GM12878 (cell line): Measurements from ENCODE around the gene MAP4K4. TPM values are rescaled to one million over a fixed set of nuclear protein-coding genes. Genes with fewer than 3 reads are reported as not detected.
A peak's percentile ranks its signal among the peaks of the same experiment; 100 is the strongest.

Experiments
- ATAC-seq: fragments of 200-7000 bp; cut with Tn5 transposase; 3 replicates; pipeline ENCODE4 v1.9.1; 2020; ENCODE audit warnings: mild to moderate bottlenecking, moderate library complexity
- BruUV-seq: library from RNA; stranded (reverse); fragments of 400-500 nt; replicated peaks from 2 replicates; lab custom pipeline; 2021; lab: Mats Ljungman, UMichigan
- CTCF ChIA-PET: fragments of 300-600 bp; sonication (Branson Sonifier 250); formaldehyde crosslinking; extraction: SDS; loops from one replicate; lab custom pipeline; 2021; ENCODE audit warnings: inconsistent platforms; lab: Yijun Ruan, JAX
- POLR2A ChIA-PET: fragments of 350-600 bp; formaldehyde crosslinking; extraction: SDS; loops from one replicate; lab custom pipeline; 2021; ENCODE audit warnings: inconsistent platforms; lab: Charles Lee
- RAD21 ChIA-PET: fragments of 300-600 bp; sonication (Branson Sonifier 250); formaldehyde crosslinking; loops from one replicate; lab custom pipeline; 2023; ENCODE audit warnings: antibody characterized with exemption; ENCODE audit not compliant: unreplicated experiment; lab: Charles Lee
- SMC1A ChIA-PET: fragments of 300-600 bp; sonication (Branson Sonifier 250); formaldehyde crosslinking; loops from one replicate; lab custom pipeline; 2023; ENCODE audit not compliant: unreplicated experiment, uncharacterized antibody; lab: Charles Lee
- DNase-seq: peaks from one replicate; pipeline ENCODE4 v3.0.0-alpha.2; 2011; ENCODE audit warnings: low read depth, low spot score
- FAIRE-seq: peaks from 3 replicates; lab custom pipeline; 2011; peaks lifted over from hg19 to GRCh38; lab: Jason Lieb, UNC
- H2AFZ ChIP-seq: 2 replicates; pipeline ENCODE4 v1.6.0; 2011; ENCODE audit warnings: low read depth, low read length, control low read depth; ENCODE audit not compliant: control insufficient read depth
- H3K27ac ChIP-seq: 2 replicates; pipeline ENCODE4 v1.5.1; 2011; ENCODE audit warnings: control low read depth; ENCODE audit not compliant: control insufficient read depth, insufficient read depth
- H3K27me3 ChIP-seq, 2 experiments: replicated peaks in 1 of 2; 2 replicates each; pipeline versions ENCODE4 v1.6.0 to v1.6.1; 2011; ENCODE audit warnings: low read length in 1 of 2; ENCODE audit not compliant: control insufficient read depth in 2 of 2, insufficient read depth in 2 of 2
- H3K36me3 ChIP-seq, 2 experiments: 2 replicates each; pipeline ENCODE4 v1.5.1; 2011; ENCODE audit warnings: low read length in 1 of 2; ENCODE audit not compliant: control insufficient read depth in 2 of 2, insufficient read depth in 2 of 2
- H3K4me1 ChIP-seq: 2 replicates; pipeline ENCODE4 v1.6.1; 2011; ENCODE audit warnings: mild to moderate bottlenecking, low read length, moderate library complexity, mixed read lengths; ENCODE audit not compliant: control insufficient read depth, insufficient read depth
- H3K4me2 ChIP-seq: 2 replicates; pipeline ENCODE4 v1.6.0; 2011; ENCODE audit warnings: control low read depth; ENCODE audit not compliant: control insufficient read depth, insufficient read depth
- H3K4me3 ChIP-seq: fragments of 200-600 bp; sonication (generic); 2 replicates; pipeline ENCODE4 v1.5.1; 2016
- H3K79me2 ChIP-seq: 2 replicates; pipeline ENCODE4 v1.6.0; 2011; ENCODE audit warnings: low read length; ENCODE audit not compliant: control insufficient read depth, insufficient read depth
- H3K9ac ChIP-seq: 2 replicates; pipeline ENCODE4 v1.8.0; 2011; ENCODE audit warnings: low read length, control low read depth, mixed read lengths; ENCODE audit not compliant: control insufficient read depth, insufficient read depth
- H3K9me3 ChIP-seq: replicated peaks from 3 replicates; pipeline ENCODE4 v1.5.1; 2011; ENCODE audit warnings: mild to moderate bottlenecking, low read length; ENCODE audit not compliant: control insufficient read depth, insufficient read depth
- H4K20me1 ChIP-seq: 2 replicates; pipeline ENCODE4 v1.6.0; 2011; ENCODE audit not compliant: control insufficient read depth, insufficient read depth
- BACH1 ChIP-seq: fragments of 450-650 bp; IDR thresholded peaks from 2 replicates; pipeline ENCODE4 v1.6.1; 2017; ENCODE audit warnings: mild to moderate bottlenecking, borderline replicate concordance
- CREB1 ChIP-seq: IDR thresholded peaks from 2 replicates; pipeline ENCODE4 v1.6.1; 2012; ENCODE audit warnings: low read depth, mild to moderate bottlenecking, inconsistent platforms
- EP300 ChIP-seq, 2 experiments: fragments of 150-350 bp in 1 of 2; IDR thresholded peaks; 2 replicates each; pipeline ENCODE4 v1.6.1; 2011 to 2012; ENCODE audit warnings: low read depth in 2 of 2, low read length in 2 of 2, borderline replicate concordance in 1 of 2, improper control_type of control experiment in 1 of 2, inconsistent platforms in 1 of 2; ENCODE audit not compliant: control insufficient read depth in 1 of 2
- ESRRA ChIP-seq: IDR thresholded peaks from 2 replicates; pipeline ENCODE4 v1.6.1; 2012; ENCODE audit warnings: mild to moderate bottlenecking, low read length, improper control_type of control experiment
- IRF5 ChIP-seq: fragments of 450-650 bp; IDR thresholded peaks from 2 replicates; pipeline ENCODE4 v1.6.1; 2017; ENCODE audit warnings: borderline replicate concordance
- PAX8 ChIP-seq: fragments of 450-650 bp; IDR thresholded peaks from 2 replicates; pipeline ENCODE4 v1.6.1; 2017; ENCODE audit warnings: mild to moderate bottlenecking, moderate library complexity
- RAD51 ChIP-seq: fragments of 450-650 bp; IDR thresholded peaks from 2 replicates; pipeline ENCODE4 v1.6.1; 2016; ENCODE audit warnings: moderate library complexity, mild to moderate bottlenecking, inconsistent platforms
- RCOR1 ChIP-seq: conservative IDR thresholded peaks from 2 replicates; pipeline ENCODE4 v1.6.1; 2012; ENCODE audit warnings: low read depth, low read length, improper control_type of control experiment
- RELB ChIP-seq: fragments of 450-650 bp; IDR thresholded peaks from 2 replicates; pipeline ENCODE4 v1.6.1; 2017; ENCODE audit warnings: low read depth, mild to moderate bottlenecking, moderate library complexity
- ZBTB33 ChIP-seq: fragments of 450-650 bp; IDR thresholded peaks from 2 replicates; pipeline ENCODE4 v1.6.1; 2017; ENCODE audit warnings: mild to moderate bottlenecking
- WGBS: methylation state at CpG from one replicate; pipeline ENCODE4 v1.1.6; 2016; ENCODE audit warnings: low lambda C conversion rate; ENCODE audit not compliant: insufficient replicate concordance, insufficient coverage; ENCODE audit errors: missing lambda C conversion rate; 5-methylcytosine and 5-hydroxymethylcytosine counted together
- in situ Hi-C: fragments of 300-500 bp; cut with MboI; formaldehyde crosslinking; loops from 9 replicates; pipeline ENCODE4 v1.14.3; 2018; ENCODE audit warnings: mixed read lengths
- intact Hi-C: fragments of 100-400 bp; cut with micrococcal nuclease; formaldehyde crosslinking; loops from one replicate; pipeline ENCODE4 v1.14.2; 2022; ENCODE audit not compliant: unreplicated experiment
- polyA plus RNA-seq, 11 experiments: library from polyadenylated mRNA; depleted of rRNA in 4 of 11; unstranded in 6 of 11; stranded (reverse) in 5 of 11; fragments of >200 nt; fragmentation: Nextera tagmentation in 4 of 11; fragmentation: Illumina TruSeq in 1 of 11; extraction: Ambion mirVana in 4 of 11; extraction: Trizol in 1 of 11; gene quantifications; 1 replicate in 1 of 11; 2 replicates in 10 of 11; pipeline versions ENCODE4 v1.2.1 to v1.2.3, GENCODE V29; 2011 to 2016; ENCODE audit warnings: inconsistent platforms in 2 of 11, missing spikeins in 2 of 11, low read depth in 1 of 11
- total RNA-seq, 4 experiments: library from RNA; depleted of rRNA in 3 of 4; stranded (reverse); fragments of >200 nt in 3 of 4; fragmentation: Illumina TruSeq in 1 of 4; extraction: Trizol in 1 of 4; gene quantifications; 2 replicates each; pipeline versions ENCODE4 v1.2.1 to v1.2.3, GENCODE V29; 2013 to 2021

The MAP4K4 gene
- total and polyA plus RNA-seq, 10 of the 15 experiments (the other 5 are each of a cell fraction or from before 2014, with no cell fraction given): 1.9 to 50.4 (median 9.7) TPM

GRCh38 chr2:101820519-101820918 is 123.0 kb downstream of the MAP4K4 start (continued):
- no peak for TF ChIP-seq PAX8
- TF ChIP-seq ESRRA: no peak
- TF ChIP-seq EP300 (IDR thresholded peaks at IDR 0.05; ENCODE audit: borderline replicate concordance in 1 of 2, control insufficient read depth in 1 of 2, low read depth in 2 of 2, low read length in 2 of 2): no peak
- TF ChIP-seq RELB: 0 out of 2 replicates have a peak, but pooled peaks have one; percentile 28
- TF ChIP-seq, all 136 proteins: peak for 6

GRCh38 chr2:101821059-101821805 is 123.7 kb downstream of the MAP4K4 start:
- H3K9ac ChIP-seq: no peak overlapping the region
- H4K20me1 ChIP-seq: no peaks in the 10 kb centered on the region
- H3K27ac ChIP-seq: no peak overlapping the region
- H3K79me2 ChIP-seq: no peaks in the 10 kb centered on the region
- 100% methylated on average over 3 of the region's 3 CpGs for WGBS
- H3K4me3 ChIP-seq: no peak overlapping the region
- H2AFZ ChIP-seq: no peak overlapping the region
- ATAC-seq (no peak), DNase-seq (no peak), FAIRE-seq (no peak)
- intact Hi-C loops (no loop called here), in situ Hi-C loops (loop anchor here (10.0 kb wide), 1 partner anchor 476 kb away; no protein-coding TSS in a partner anchor)
- no peaks in the 10 kb centered on the region for H3K36me3 ChIP-seq
- ChIA-PET SMC1A (interaction anchor here (0.6 to 2.0 kb wide), 14 partner anchors 11 to 1558 kb away, joined by 3 to 14 read pairs (median 4); no protein-coding TSS in a partner anchor), POLR2A (no interaction called here), RAD21 (interaction anchor here (0.6 to 1.7 kb wide), 7 partner anchors 9 to 303 kb away, joined by 3 to 10 read pairs (median 4); no protein-coding TSS in a partner anchor), CTCF (interaction anchor here (0.9 to 11.7 kb wide), 17 partner anchors 8 to 479 kb away, joined by 3 to 204 read pairs (median 4); no protein-coding TSS in a partner anchor)
- no peaks in the 10 kb centered on the region for H3K9me3 ChIP-seq
- no peak overlapping the region for H3K4me2 ChIP-seq
- no peak for TF ChIP-seq IRF5
- no peak for TF ChIP-seq BACH1
- TF ChIP-seq CREB1: no peak
- peak; percentile 70 for TF ChIP-seq RAD51
- no peak for TF ChIP-seq RCOR1
- no peak for TF ChIP-seq ZBTB33
- no peaks in the 10 kb centered on the region for H3K4me1 ChIP-seq
- no peaks in the 10 kb centered on the region for H3K27me3 ChIP-seq
- no TSS peak for BruUV-seq
